PFSK-1 (cell line): ENCODE measurements around the gene BANP.

ENCODE experiments used
- TAF1 ChIP-seq: IDR thresholded peaks from 2 replicates; pipeline ENCODE4 v1.6.1; 2012; ENCODE audit warnings: low read length, control low read depth, borderline replicate concordance; ENCODE audit not compliant: insufficient read depth
- TF ChIP-seq, protein P1 (sequence below), 2 experiments: IDR thresholded peaks; 2 replicates each; pipeline versions ENCODE4 v1.6.1 to v1.8.0; 2011 to 2012; ENCODE audit warnings: low read depth in 2 of 2, low read length in 2 of 2, control low read depth in 1 of 2, inconsistent platforms in 1 of 2, mild to moderate bottlenecking in 1 of 2, moderate library complexity in 1 of 2; ENCODE audit not compliant: insufficient read depth in 1 of 2

DNA sequence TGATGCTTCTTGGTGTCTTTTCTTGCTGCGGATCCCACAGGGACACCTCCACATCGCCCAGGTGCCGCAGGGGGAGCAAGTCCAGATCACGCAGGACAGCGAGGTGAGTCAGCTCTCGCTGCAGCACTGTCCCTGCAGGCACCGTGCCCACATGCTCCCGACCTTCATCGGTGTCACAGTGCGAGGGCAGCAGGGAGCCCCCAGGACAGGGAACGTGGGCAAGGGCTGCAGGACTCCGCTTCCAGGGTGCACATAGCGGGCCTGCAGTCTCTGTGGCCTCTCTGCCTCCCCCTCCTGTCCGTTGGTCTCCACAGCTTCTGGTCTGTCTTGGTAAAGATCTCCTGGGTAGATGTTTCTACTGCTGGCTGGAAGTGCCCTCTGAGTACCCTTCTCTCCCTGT is 84.1 kb downstream of the BANP start:
- TF ChIP-seq TAF1 = no peak
- TF ChIP-seq, protein P1, sequence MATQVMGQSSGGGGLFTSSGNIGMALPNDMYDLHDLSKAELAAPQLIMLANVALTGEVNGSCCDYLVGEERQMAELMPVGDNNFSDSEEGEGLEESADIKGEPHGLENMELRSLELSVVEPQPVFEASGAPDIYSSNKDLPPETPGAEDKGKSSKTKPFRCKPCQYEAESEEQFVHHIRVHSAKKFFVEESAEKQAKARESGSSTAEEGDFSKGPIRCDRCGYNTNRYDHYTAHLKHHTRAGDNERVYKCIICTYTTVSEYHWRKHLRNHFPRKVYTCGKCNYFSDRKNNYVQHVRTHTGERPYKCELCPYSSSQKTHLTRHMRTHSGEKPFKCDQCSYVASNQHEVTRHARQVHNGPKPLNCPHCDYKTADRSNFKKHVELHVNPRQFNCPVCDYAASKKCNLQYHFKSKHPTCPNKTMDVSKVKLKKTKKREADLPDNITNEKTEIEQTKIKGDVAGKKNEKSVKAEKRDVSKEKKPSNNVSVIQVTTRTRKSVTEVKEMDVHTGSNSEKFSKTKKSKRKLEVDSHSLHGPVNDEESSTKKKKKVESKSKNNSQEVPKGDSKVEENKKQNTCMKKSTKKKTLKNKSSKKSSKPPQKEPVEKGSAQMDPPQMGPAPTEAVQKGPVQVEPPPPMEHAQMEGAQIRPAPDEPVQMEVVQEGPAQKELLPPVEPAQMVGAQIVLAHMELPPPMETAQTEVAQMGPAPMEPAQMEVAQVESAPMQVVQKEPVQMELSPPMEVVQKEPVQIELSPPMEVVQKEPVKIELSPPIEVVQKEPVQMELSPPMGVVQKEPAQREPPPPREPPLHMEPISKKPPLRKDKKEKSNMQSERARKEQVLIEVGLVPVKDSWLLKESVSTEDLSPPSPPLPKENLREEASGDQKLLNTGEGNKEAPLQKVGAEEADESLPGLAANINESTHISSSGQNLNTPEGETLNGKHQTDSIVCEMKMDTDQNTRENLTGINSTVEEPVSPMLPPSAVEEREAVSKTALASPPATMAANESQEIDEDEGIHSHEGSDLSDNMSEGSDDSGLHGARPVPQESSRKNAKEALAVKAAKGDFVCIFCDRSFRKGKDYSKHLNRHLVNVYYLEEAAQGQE (IDR thresholded peaks at IDR 0.05; ENCODE audit: insufficient read depth in 1 of 2, low read depth in 2 of 2, low read length in 2 of 2) = no peak
